HEK293 (cell line): Measurements from ENCODE around the gene KCNV2.

Experiments used
- BCL11A ChIP-seq: fragments of 450-650 bp; formaldehyde crosslinking; IDR thresholded peaks from 2 replicates; pipeline ENCODE4 v1.5.1; 2016; ENCODE audit warnings: low read depth, missing biosample characterization, missing genetic modification characterization
- HOXA7 ChIP-seq: sonication (generic); formaldehyde crosslinking; IDR thresholded peaks from 2 replicates; pipeline ENCODE4 v1.8.1; 2022; ENCODE audit warnings: missing genetic modification reagents, borderline replicate concordance
- MEIS1 ChIP-seq: sonication (generic); formaldehyde crosslinking; IDR thresholded peaks from 2 replicates; pipeline ENCODE4 v1.8.1; 2022; ENCODE audit warnings: missing genetic modification reagents, mild to moderate bottlenecking, borderline replicate concordance
- REPIN1 ChIP-seq: fragments of 450-650 bp; formaldehyde crosslinking; IDR thresholded peaks from 2 replicates; pipeline ENCODE4 v1.5.1; 2017; ENCODE audit warnings: missing biosample characterization, missing genetic modification characterization, low read depth
- SP7 ChIP-seq: fragments of 450-650 bp; formaldehyde crosslinking; IDR thresholded peaks from 2 replicates; pipeline ENCODE4 v1.5.1; 2016; ENCODE audit warnings: missing biosample characterization, missing genetic modification characterization
- TCF7L2 ChIP-seq: IDR thresholded peaks from 2 replicates; pipeline ENCODE4 v1.6.1; 2011; ENCODE audit warnings: low read depth, mild to moderate bottlenecking, inconsistent platforms, low read length, moderate library complexity, borderline replicate concordance
- ZNF121 ChIP-seq: fragments of 450-650 bp; formaldehyde crosslinking; IDR thresholded peaks from 2 replicates; pipeline ENCODE4 v1.5.1; 2016; ENCODE audit warnings: missing biosample characterization, missing genetic modification characterization
- ZNF138 ChIP-seq: fragments of 450-650 bp; formaldehyde crosslinking; IDR thresholded peaks from 2 replicates; pipeline ENCODE4 v1.5.1; 2016; ENCODE audit warnings: missing biosample characterization, missing genetic modification characterization, borderline replicate concordance
- ZNF175 ChIP-seq: fragments of 450-650 bp; formaldehyde crosslinking; IDR thresholded peaks from 2 replicates; pipeline ENCODE4 v1.5.1; 2016; ENCODE audit warnings: missing biosample characterization, missing genetic modification characterization
- ZNF2 ChIP-seq: fragments of 450-650 bp; formaldehyde crosslinking; IDR thresholded peaks from 2 replicates; pipeline ENCODE4 v1.5.1; 2016; ENCODE audit warnings: missing biosample characterization, missing genetic modification characterization
- ZNF211 ChIP-seq: fragments of 450-650 bp; formaldehyde crosslinking; IDR thresholded peaks from 2 replicates; pipeline ENCODE4 v1.5.1; 2016; ENCODE audit warnings: low read depth, missing biosample characterization, missing genetic modification characterization
- ZNF214 ChIP-seq: fragments of 450-650 bp; formaldehyde crosslinking; IDR thresholded peaks from 2 replicates; pipeline ENCODE4 v1.5.1; 2017; ENCODE audit warnings: missing biosample characterization, mild to moderate bottlenecking, missing genetic modification characterization, borderline replicate concordance
- ZNF23 ChIP-seq: fragments of 450-650 bp; formaldehyde crosslinking; IDR thresholded peaks from 2 replicates; pipeline ENCODE4 v1.5.1; 2016; ENCODE audit warnings: missing biosample characterization, missing genetic modification characterization, borderline replicate concordance
- ZNF302 ChIP-seq: fragments of 450-650 bp; formaldehyde crosslinking; IDR thresholded peaks from 2 replicates; pipeline ENCODE4 v1.5.1; 2016; ENCODE audit warnings: missing biosample characterization, missing genetic modification characterization, low read depth
- ZNF324 ChIP-seq: fragments of 450-650 bp; formaldehyde crosslinking; IDR thresholded peaks from 2 replicates; pipeline ENCODE4 v1.5.1; 2016; ENCODE audit warnings: missing biosample characterization, missing genetic modification characterization
- ZNF391 ChIP-seq: fragments of 450-650 bp; formaldehyde crosslinking; IDR thresholded peaks from 2 replicates; pipeline ENCODE4 v1.5.1; 2016; ENCODE audit warnings: low read depth, missing biosample characterization, missing genetic modification characterization, borderline replicate concordance
- ZNF548 ChIP-seq: fragments of 450-650 bp; formaldehyde crosslinking; IDR thresholded peaks from 2 replicates; pipeline ENCODE4 v1.5.1; 2016; ENCODE audit warnings: missing biosample characterization, missing genetic modification characterization
- ZNF707 ChIP-seq: fragments of 450-650 bp; formaldehyde crosslinking; IDR thresholded peaks from 2 replicates; pipeline ENCODE4 v1.5.1; 2016; ENCODE audit warnings: missing biosample characterization, missing genetic modification characterization
- ZNF76 ChIP-seq: fragments of 450-650 bp; formaldehyde crosslinking; IDR thresholded peaks from 2 replicates; pipeline ENCODE4; 2016; ENCODE audit warnings: low read depth, missing biosample characterization, missing genetic modification characterization, borderline replicate concordance
- ZNF785 ChIP-seq: fragments of 450-650 bp; formaldehyde crosslinking; IDR thresholded peaks from 2 replicates; pipeline ENCODE4 v1.5.1; 2016; ENCODE audit warnings: missing biosample characterization, missing genetic modification characterization
- ZNF837 ChIP-seq: fragments of 450-650 bp; formaldehyde crosslinking; IDR thresholded peaks from 2 replicates; pipeline ENCODE4 v1.5.1; 2016; ENCODE audit warnings: missing biosample characterization, missing genetic modification characterization
- ZSCAN30 ChIP-seq: fragments of 450-650 bp; IDR thresholded peaks from 2 replicates; pipeline ENCODE4 v1.5.1; 2018; ENCODE audit warnings: missing biosample characterization, mild to moderate bottlenecking, missing genetic modification characterization, moderate library complexity
- TF ChIP-seq, protein P1 (sequence below): fragments of 450-650 bp; formaldehyde crosslinking; IDR thresholded peaks from 2 replicates; pipeline ENCODE4 v1.5.1; 2016; ENCODE audit warnings: missing biosample characterization, missing genetic modification characterization
- TF ChIP-seq, protein P2 (sequence below): fragments of 450-650 bp; formaldehyde crosslinking; IDR thresholded peaks from 2 replicates; pipeline ENCODE4 v1.5.1; 2017; ENCODE audit warnings: missing biosample characterization, missing genetic modification characterization
- TF ChIP-seq, protein P3 (sequence below): fragments of 450-650 bp; formaldehyde crosslinking; IDR thresholded peaks from 2 replicates; pipeline ENCODE4 v1.5.1; 2016; ENCODE audit warnings: missing biosample characterization, missing genetic modification characterization
- TF ChIP-seq, protein P4 (sequence below): fragments of 450-650 bp; formaldehyde crosslinking; IDR thresholded peaks from 2 replicates; pipeline ENCODE4 v1.5.1; 2016; ENCODE audit warnings: missing biosample characterization, missing genetic modification characterization
- TF ChIP-seq, protein P5 (sequence below): fragments of 450-650 bp; formaldehyde crosslinking; IDR thresholded peaks from 2 replicates; pipeline ENCODE4 v1.5.1; 2016; ENCODE audit warnings: missing biosample characterization, missing genetic modification characterization, borderline replicate concordance

The KCNV2 gene

DNA sequence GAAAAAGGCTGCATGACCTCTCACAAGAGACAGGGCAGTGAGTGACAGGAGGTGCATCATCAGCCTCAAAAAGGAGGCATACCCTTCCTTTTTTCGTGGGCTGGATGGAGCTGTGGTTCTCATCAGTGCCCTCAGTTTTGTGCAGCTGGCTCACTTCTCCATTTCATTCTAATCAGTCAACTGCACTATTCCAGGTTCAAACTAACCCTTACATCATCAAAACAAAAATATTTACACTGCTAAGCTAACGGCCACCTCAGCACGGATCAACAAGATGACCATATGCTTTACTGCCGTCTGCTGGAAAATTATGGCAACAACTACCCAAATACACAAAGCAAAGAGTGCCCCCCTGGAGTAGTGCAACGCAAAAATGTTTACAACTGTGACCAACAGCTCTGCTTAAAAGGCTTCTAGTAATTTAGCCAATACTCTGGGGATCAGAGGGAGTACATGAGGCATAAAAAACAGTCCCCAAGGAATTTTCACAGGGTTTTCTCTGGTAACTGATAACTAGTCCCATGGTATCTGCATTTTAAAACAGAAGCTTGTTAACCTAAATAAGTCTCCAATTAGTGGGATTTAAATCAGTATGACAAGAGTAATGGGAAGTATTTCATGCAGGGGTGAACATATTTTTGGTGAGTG, 10.8 kb downstream of the KCNV2 start (continued):
- no peak for TF ChIP-seq ZNF302
- no peak for TF ChIP-seq ZNF121 (tag by site-specific recombination)
- 0 out of 2 replicates have a peak, but pooled peaks have one; percentile 51 for TF ChIP-seq ZNF2 (tag by site-specific recombination)
- TF ChIP-seq, protein P1, sequence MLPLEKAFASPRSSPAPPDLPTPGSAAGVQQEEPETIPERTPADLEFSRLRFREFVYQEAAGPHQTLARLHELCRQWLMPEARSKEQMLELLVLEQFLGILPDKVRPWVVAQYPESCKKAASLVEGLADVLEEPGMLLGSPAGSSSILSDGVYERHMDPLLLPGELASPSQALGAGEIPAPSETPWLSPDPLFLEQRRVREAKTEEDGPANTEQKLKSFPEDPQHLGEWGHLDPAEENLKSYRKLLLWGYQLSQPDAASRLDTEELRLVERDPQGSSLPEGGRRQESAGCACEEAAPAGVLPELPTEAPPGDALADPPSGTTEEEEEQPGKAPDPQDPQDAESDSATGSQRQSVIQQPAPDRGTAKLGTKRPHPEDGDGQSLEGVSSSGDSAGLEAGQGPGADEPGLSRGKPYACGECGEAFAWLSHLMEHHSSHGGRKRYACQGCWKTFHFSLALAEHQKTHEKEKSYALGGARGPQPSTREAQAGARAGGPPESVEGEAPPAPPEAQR = no peak
- TF ChIP-seq, protein P2, sequence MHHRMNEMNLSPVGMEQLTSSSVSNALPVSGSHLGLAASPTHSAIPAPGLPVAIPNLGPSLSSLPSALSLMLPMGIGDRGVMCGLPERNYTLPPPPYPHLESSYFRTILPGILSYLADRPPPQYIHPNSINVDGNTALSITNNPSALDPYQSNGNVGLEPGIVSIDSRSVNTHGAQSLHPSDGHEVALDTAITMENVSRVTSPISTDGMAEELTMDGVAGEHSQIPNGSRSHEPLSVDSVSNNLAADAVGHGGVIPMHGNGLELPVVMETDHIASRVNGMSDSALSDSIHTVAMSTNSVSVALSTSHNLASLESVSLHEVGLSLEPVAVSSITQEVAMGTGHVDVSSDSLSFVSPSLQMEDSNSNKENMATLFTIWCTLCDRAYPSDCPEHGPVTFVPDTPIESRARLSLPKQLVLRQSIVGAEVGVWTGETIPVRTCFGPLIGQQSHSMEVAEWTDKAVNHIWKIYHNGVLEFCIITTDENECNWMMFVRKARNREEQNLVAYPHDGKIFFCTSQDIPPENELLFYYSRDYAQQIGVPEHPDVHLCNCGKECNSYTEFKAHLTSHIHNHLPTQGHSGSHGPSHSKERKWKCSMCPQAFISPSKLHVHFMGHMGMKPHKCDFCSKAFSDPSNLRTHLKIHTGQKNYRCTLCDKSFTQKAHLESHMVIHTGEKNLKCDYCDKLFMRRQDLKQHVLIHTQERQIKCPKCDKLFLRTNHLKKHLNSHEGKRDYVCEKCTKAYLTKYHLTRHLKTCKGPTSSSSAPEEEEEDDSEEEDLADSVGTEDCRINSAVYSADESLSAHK (tag by site-specific recombination) = no peak
- TF ChIP-seq ZNF175 = no peak
- no peak for TF ChIP-seq ZSCAN30
- no peak for TF ChIP-seq ZNF76
- no peak for TF ChIP-seq ZNF211 (tag by site-specific recombination)
- peak; percentile 37; the same call in 1 of the 2 replicates for TF ChIP-seq SP7 (tag by site-specific recombination)
- TF ChIP-seq ZNF785 (tag by site-specific recombination) = no peak
- no peak for TF ChIP-seq REPIN1 (tag by site-specific recombination)
- no peak for TF ChIP-seq HOXA7 (CRISPR knock-in tag)
- TF ChIP-seq ZNF837 (tag by site-specific recombination) = no peak
- TF ChIP-seq, protein P3, sequence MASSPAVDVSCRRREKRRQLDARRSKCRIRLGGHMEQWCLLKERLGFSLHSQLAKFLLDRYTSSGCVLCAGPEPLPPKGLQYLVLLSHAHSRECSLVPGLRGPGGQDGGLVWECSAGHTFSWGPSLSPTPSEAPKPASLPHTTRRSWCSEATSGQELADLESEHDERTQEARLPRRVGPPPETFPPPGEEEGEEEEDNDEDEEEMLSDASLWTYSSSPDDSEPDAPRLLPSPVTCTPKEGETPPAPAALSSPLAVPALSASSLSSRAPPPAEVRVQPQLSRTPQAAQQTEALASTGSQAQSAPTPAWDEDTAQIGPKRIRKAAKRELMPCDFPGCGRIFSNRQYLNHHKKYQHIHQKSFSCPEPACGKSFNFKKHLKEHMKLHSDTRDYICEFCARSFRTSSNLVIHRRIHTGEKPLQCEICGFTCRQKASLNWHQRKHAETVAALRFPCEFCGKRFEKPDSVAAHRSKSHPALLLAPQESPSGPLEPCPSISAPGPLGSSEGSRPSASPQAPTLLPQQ (tag by site-specific recombination) = 0 out of 2 replicates have a peak, but pooled peaks have one; percentile 47
- no peak for TF ChIP-seq ZNF138
- TF ChIP-seq ZNF548 (tag by site-specific recombination) = no peak
- peak; percentile 73; the same call in 1 of the 2 replicates for TF ChIP-seq BCL11A (tag by site-specific recombination)
- no peak for TF ChIP-seq ZNF23
- TF ChIP-seq ZNF391 = peak; percentile 73; the same call in 1 of the 2 replicates
- TF ChIP-seq ZNF707 = no peak
- TF ChIP-seq, protein P4, sequence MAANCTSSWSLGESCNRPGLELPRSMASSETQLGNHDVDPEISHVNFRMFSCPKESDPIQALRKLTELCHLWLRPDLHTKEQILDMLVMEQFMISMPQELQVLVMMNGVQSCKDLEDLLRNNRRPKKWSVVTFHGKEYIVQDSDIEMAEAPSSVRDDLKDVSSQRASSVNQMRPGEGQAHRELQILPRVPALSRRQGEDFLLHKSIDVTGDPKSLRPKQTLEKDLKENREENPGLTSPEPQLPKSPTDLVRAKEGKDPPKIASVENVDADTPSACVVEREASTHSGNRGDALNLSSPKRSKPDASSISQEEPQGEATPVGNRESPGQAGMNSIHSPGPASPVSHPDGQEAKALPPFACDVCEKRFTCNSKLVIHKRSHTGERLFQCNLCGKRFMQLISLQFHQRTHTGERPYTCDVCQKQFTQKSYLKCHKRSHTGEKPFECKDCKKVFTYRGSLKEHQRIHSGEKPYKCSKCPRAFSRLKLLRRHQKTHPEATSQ (tag by site-specific recombination) = no peak
- TF ChIP-seq ZNF214 (tag by site-specific recombination) = no peak
- TF ChIP-seq, protein P5, sequence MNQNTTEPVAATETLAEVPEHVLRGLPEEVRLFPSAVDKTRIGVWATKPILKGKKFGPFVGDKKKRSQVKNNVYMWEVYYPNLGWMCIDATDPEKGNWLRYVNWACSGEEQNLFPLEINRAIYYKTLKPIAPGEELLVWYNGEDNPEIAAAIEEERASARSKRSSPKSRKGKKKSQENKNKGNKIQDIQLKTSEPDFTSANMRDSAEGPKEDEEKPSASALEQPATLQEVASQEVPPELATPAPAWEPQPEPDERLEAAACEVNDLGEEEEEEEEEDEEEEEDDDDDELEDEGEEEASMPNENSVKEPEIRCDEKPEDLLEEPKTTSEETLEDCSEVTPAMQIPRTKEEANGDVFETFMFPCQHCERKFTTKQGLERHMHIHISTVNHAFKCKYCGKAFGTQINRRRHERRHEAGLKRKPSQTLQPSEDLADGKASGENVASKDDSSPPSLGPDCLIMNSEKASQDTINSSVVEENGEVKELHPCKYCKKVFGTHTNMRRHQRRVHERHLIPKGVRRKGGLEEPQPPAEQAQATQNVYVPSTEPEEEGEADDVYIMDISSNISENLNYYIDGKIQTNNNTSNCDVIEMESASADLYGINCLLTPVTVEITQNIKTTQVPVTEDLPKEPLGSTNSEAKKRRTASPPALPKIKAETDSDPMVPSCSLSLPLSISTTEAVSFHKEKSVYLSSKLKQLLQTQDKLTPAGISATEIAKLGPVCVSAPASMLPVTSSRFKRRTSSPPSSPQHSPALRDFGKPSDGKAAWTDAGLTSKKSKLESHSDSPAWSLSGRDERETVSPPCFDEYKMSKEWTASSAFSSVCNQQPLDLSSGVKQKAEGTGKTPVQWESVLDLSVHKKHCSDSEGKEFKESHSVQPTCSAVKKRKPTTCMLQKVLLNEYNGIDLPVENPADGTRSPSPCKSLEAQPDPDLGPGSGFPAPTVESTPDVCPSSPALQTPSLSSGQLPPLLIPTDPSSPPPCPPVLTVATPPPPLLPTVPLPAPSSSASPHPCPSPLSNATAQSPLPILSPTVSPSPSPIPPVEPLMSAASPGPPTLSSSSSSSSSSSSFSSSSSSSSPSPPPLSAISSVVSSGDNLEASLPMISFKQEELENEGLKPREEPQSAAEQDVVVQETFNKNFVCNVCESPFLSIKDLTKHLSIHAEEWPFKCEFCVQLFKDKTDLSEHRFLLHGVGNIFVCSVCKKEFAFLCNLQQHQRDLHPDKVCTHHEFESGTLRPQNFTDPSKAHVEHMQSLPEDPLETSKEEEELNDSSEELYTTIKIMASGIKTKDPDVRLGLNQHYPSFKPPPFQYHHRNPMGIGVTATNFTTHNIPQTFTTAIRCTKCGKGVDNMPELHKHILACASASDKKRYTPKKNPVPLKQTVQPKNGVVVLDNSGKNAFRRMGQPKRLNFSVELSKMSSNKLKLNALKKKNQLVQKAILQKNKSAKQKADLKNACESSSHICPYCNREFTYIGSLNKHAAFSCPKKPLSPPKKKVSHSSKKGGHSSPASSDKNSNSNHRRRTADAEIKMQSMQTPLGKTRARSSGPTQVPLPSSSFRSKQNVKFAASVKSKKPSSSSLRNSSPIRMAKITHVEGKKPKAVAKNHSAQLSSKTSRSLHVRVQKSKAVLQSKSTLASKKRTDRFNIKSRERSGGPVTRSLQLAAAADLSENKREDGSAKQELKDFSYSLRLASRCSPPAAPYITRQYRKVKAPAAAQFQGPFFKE (tag by site-specific recombination) = no peak
- no peak for TF ChIP-seq ZNF324 (tag by site-specific recombination)
- TF ChIP-seq MEIS1 (CRISPR knock-in tag) = no peak
- no peak for TF ChIP-seq TCF7L2
